Sigmoid colon (tissue), 4 donors: ENCODE results near the gene TMEM14A.

Experiments
- EP300 ChIP-seq, 4 donors: sonication (generic); formaldehyde crosslinking; IDR thresholded peaks; one replicate each; pipeline ENCODE4 v1.6.1; 2017; ENCODE audit warnings: antibody characterized with exemption in 4 of 4
- POLR2A ChIP-seq, 2 donors: fragments of 450-650 bp; IDR thresholded peaks; one replicate each; pipeline ENCODE4 v1.6.1; 2016; ENCODE audit warnings: antibody characterized with exemption in 2 of 2, mild to moderate bottlenecking in 2 of 2, moderate library complexity in 2 of 2
- POLR2AphosphoS5 ChIP-seq, 4 donors: sonication (generic); formaldehyde crosslinking; IDR thresholded peaks; one replicate each; pipeline ENCODE4 v1.6.1; 2017; ENCODE audit warnings: antibody characterized with exemption in 4 of 4
- TF ChIP-seq, protein P1 (sequence below), 4 experiments: fragments of 450-650 bp in 3 of 4; fragments of 200-600 bp in 1 of 4; IDR thresholded peaks; one replicate each; pipeline ENCODE4 v1.5.1; 2016 to 2019; ENCODE audit warnings: antibody characterized with exemption in 4 of 4, mild to moderate bottlenecking in 3 of 4, moderate library complexity in 2 of 4

GRCh38 chr6:52664991-52665686, 5.8 kb upstream of the TMEM14A start:
- TF ChIP-seq POLR2AphosphoS5 (IDR thresholded peaks at IDR 0.05): no peak
- TF ChIP-seq, protein P1, sequence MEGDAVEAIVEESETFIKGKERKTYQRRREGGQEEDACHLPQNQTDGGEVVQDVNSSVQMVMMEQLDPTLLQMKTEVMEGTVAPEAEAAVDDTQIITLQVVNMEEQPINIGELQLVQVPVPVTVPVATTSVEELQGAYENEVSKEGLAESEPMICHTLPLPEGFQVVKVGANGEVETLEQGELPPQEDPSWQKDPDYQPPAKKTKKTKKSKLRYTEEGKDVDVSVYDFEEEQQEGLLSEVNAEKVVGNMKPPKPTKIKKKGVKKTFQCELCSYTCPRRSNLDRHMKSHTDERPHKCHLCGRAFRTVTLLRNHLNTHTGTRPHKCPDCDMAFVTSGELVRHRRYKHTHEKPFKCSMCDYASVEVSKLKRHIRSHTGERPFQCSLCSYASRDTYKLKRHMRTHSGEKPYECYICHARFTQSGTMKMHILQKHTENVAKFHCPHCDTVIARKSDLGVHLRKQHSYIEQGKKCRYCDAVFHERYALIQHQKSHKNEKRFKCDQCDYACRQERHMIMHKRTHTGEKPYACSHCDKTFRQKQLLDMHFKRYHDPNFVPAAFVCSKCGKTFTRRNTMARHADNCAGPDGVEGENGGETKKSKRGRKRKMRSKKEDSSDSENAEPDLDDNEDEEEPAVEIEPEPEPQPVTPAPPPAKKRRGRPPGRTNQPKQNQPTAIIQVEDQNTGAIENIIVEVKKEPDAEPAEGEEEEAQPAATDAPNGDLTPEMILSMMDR (IDR thresholded peaks at IDR 0.05): no peak
- TF ChIP-seq EP300 (IDR thresholded peaks at IDR 0.05): no peak
- TF ChIP-seq POLR2A (IDR thresholded peaks at IDR 0.05): no peak
